VCaP (cell line): ENCODE data around the gene RAB5A.
"Not testable (repeated sequence)": the region's sequence is repeated elsewhere in the genome, so short reads cannot be mapped to it uniquely, and the experiment has no call there.

Experiments
- H3K27ac ChIP-seq: fragments of 450-650 bp; 2 replicates; pipeline ENCODE4 v1.5.1; 2017
- TF ChIP-seq, protein P1 (sequence below): fragments of 450-650 bp; conservative IDR thresholded peaks from 2 replicates; pipeline ENCODE4 v1.5.1; 2017; ENCODE audit warnings: mild to moderate bottlenecking, moderate library complexity

The RAB5A gene

DNA sequence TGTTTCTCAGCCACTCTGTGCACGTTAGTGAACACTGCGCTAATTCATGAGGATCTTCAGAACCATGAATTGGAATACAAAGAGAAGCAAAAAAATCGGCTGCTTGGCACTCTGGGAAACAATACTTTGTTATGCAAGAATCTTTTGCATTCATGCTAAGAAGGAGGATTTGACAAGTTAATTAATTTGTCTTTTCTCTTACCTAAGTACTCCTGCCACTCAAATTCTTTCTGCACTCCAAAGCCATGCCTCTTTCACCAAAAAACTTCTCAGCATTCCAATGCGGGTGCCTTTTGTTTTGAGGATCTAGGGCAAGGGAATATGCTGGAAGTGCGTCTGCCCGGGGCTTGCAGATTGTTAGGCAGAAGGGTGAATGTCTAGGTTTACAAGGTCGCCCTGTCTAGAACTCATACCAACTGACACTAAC, 82.0 kb downstream of the RAB5A start:
- TF ChIP-seq, protein P1, sequence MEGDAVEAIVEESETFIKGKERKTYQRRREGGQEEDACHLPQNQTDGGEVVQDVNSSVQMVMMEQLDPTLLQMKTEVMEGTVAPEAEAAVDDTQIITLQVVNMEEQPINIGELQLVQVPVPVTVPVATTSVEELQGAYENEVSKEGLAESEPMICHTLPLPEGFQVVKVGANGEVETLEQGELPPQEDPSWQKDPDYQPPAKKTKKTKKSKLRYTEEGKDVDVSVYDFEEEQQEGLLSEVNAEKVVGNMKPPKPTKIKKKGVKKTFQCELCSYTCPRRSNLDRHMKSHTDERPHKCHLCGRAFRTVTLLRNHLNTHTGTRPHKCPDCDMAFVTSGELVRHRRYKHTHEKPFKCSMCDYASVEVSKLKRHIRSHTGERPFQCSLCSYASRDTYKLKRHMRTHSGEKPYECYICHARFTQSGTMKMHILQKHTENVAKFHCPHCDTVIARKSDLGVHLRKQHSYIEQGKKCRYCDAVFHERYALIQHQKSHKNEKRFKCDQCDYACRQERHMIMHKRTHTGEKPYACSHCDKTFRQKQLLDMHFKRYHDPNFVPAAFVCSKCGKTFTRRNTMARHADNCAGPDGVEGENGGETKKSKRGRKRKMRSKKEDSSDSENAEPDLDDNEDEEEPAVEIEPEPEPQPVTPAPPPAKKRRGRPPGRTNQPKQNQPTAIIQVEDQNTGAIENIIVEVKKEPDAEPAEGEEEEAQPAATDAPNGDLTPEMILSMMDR, result no peak
- H3K27ac ChIP-seq, result peak overlapping the region; percentile 100; the same call in 1 of the 2 replicates

DNA sequence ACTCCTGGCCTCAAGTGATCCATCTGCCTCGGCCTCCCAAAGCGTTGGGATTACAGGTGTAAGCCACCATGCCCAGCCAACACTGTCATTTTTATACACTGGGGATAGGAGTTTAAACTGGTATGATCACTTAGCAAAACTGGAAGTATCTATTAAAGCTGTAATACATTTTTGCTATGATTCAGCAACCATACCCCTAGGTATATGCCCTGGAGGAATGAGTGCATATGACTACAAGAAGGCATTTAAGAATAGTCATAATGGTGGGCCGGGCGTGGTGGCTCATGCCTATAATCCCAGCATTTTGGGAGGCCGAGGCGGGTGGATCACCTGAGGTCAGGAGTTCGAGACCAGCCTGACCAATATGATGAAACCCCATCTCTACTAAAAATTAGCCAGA, 85.0 kb downstream of the RAB5A start:
- not testable (repeated sequence) for H3K27ac ChIP-seq
